Astrocyte of the hippocampus (primary cell): ENCODE measurements around the gene KIAA1549.
A peak's percentile ranks its signal among the peaks of the same experiment; 100 is the strongest.

Experiments used
- DNase-seq: peaks from one replicate; pipeline ENCODE4 v3.0.0; 2011; ENCODE audit warnings: low read depth, low spot score

Gene KIAA1549

DNA sequence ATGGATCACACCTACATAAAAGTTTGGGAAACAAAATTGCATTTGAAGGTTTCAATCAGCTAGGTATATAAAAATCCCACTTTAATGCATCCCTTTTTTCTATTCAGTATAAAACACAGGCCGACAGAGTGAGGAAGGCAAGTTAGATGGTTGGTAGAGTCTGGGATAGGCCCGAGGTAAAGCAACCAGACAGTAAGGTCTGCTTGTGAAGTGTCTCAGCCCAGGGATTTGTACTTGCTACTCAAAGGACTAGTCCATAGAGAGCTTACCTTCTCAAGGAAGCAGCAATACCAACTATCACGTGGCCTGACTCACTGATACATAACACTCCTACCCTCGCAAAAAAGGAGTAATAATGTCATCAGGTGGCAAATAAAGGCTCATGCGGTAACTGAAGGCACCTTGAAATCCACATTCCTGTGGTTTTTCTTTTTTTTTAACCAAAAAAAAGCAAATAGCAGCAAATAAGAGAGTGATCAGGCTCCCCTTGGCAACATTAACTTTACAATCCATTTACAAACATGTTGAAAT lies 127.0 kb downstream of the KIAA1549 start:
- peak; percentile 40 for DNase-seq

GRCh38 chr7:138853448-138853847 lies 127.7 kb downstream of the KIAA1549 start:
- DNase-seq = no peak

DNA sequence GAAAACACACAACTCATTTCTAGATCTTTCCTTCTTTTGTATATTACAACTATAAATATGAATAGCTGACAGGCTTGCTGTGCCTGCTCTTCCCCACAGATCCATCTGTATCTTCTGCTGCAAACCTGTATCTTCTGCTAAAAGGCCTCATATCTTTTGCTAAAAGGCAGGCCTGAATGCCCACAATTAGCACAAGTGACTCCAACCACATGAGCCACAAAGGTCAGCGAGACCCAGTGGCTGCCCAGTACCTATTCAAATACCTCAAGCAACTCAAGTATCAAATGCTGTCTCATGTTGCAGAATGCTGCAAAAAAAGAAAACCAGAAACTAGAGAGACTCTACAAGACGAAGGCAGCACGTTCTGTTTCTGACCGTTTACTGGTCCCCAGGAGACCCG lies 128.7 kb downstream of the KIAA1549 start:
- DNase-seq = no peak

DNA sequence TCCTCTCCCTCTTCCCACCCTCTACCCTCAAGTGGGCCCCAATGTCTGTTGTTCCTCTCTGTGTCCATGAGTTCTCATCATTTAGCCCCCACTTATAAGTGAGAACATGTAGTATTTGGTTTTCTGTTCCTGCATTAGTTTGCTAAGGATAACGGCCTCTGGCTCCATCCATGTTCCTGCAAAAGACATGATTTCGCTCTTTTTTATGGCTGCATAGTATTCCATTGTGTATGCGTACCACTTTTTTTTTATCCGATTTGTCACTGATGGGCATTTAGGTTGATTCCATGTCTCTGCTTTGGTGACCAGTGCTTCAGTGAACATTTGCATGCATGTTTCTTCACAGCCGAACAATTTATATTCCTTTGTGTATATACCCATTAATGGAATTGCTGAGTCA lies 131.5 kb downstream of the KIAA1549 start:
- no peak for DNase-seq

DNA sequence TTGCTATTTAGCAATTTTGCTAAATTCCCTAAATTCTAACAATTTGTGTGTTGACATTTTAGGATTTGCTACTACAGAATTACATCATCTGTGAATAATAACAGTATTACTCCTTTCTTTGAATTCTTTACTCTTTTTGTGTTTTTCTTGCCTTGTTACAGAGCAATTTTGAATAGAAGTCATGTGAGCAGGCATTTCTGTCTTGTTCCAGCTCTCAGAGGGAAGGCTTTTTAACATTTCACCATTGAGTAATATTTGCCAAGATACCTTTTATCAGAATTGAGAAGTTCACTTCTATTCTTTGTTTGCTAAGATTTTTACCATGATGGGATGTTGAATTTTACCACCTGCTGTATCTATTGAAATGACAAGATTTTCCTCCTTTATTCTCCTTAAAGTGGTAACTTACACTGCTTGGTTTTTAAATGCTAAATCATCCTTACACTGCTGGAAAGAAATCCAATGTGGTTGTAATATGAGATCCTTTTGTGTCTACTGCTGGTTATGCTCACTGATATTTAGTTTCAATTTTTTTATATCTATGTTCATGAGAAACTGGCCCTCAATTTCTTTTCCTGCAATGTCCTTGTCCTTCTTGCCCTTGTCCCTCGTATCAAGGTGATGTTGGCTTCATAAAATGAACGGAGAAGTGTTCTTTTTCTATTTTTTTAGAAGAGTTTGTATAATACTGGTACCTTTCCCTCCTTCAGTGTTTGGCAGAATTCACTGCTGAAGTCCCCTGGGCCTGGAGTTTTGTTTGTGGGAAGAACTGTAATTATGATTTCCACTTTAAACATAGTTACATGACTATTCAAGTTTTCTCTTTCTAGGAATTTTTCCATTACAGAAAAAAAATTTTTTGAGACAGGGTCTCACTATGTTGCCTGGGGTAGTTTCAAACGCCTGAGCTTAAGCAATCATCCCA lies 132.9 kb downstream of the KIAA1549 start:
- peak; percentile 39 for DNase-seq

DNA sequence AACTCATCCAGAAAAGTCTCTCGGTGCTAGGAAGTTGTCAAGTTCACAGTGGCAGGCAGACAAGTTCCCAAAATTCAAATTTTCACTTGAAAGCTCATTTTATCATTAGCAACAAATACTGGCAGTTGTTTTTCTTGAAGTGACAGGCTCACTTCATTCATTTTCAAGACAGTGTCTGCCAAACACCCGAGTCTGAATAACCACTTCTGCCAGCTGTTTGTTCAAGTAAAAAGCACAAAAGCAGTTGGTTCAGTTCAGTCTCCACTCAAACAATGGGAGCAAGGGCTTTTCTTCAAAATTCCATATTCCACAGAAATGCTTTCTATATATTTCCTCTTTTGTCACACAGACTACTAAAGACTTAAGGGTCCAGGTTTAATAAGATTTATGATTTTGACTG lies 135.5 kb downstream of the KIAA1549 start:
- no peak for DNase-seq

- DNase-seq = no peak
Measured at GRCh38 chr7:138843632-138844580, 137.3 kb downstream of the KIAA1549 start.

- peak; percentile 87 for DNase-seq
Measured at GRCh38 chr7:138842111-138842510, 139.1 kb downstream of the KIAA1549 start.

- no peak for DNase-seq
Measured at GRCh38 chr7:138838166-138838565, 143.0 kb downstream of the KIAA1549 start.

GRCh38 chr7:138837627-138838026 lies 143.6 kb downstream of the KIAA1549 start:
- no peak for DNase-seq

GRCh38 chr7:138835087-138835486 lies 146.1 kb downstream of the KIAA1549 start:
- no peak for DNase-seq

DNA sequence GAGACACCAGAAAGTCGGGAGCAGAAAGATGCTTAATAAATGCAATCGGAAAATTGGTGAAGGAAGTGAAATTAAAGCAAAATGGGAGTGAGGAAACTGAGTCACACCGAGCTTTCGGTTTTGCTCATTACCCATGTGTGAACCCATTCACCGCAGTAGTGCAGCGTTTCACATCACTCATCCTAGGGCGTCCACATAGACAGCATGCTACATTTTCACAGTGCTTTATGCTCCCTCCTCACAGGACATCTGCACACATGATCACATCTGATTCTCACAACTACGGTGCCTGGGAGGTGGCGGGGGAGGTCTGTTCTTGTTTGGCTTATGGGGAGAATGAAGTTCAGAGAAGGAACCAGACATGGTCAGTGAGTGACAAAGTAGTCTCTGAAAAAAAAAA lies 146.6 kb downstream of the KIAA1549 start:
- DNase-seq = no peak

DNA sequence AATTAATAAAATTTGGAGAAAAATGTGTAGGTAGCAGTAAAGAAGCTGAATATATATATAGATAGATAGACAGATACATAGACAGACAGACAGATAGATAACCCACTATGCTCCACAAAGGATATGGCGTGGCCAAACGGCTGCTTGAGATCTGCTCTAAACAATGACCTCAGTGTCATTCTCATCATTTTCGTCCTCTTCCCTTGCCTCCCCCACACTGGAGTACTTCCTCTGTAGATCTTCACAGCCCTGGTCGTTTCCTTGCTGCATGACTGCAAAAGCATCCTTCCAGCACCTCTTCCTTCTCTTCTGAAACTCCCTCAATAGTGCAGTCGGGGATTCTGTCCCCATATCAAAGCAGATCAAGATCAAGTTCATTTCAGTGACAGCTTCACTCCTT lies 147.6 kb downstream of the KIAA1549 start:
- no peak for DNase-seq

DNA sequence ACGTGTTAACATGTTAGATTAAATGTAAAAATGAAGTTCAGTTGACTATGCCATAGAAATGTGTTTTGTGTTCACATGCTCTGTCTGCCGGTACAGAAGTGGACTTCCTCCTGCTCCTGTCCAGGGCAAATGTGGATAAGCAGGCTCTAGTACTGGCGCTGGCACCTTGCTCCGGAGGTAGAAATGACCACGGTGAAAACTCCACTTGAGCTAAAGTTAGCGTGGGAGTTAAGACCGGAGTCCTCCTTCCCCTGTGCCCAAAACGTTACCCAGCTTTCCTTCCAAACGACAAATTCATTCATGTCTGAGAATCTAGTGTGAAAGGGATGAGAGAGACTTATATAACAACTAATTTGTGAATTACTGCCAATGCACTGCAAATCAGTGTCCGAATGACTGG lies 148.2 kb downstream of the KIAA1549 start:
- DNase-seq = no peak

DNA sequence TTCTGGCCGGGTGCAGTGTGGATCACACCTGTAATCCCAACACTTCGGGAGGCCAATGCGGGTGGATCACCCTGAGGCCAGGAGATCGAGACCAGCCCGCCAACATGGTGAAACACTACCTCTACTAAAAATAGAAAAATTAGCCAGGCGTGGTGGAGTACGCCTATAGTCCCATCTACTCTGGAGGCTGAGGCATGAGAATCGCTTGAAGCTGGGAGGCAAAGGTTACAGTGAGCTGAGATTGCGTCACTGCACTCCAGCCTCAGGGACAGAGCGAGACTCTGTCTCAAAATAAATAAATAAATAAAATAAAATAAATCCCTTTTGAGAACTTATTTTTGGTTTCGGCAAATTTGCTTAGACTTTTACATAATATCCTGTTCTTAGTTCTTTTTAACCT lies 151.9 kb downstream of the KIAA1549 start:
- DNase-seq = no peak

DNA sequence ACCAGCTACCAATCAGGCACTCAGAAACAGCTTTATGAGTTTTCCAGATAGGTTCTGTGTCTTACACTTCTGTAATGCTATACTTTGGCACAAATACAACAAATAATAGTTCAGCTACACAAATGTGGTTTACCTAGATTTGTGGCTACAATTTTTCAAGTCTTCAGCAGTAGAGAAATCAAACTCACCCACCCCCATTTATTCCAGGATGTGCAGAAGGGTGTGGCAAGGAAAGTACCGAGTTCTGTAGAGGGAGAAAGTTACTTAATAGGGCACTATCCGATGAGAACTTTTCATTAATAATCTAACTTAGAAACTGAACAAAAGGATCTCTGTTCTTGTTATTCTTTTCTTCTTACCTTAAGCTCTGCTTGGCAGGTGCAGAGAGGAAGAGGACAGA lies 152.9 kb downstream of the KIAA1549 start:
- DNase-seq = no peak

GRCh38 chr7:138825049-138825721 lies 156.0 kb downstream of the KIAA1549 start:
- DNase-seq = no peak

DNA sequence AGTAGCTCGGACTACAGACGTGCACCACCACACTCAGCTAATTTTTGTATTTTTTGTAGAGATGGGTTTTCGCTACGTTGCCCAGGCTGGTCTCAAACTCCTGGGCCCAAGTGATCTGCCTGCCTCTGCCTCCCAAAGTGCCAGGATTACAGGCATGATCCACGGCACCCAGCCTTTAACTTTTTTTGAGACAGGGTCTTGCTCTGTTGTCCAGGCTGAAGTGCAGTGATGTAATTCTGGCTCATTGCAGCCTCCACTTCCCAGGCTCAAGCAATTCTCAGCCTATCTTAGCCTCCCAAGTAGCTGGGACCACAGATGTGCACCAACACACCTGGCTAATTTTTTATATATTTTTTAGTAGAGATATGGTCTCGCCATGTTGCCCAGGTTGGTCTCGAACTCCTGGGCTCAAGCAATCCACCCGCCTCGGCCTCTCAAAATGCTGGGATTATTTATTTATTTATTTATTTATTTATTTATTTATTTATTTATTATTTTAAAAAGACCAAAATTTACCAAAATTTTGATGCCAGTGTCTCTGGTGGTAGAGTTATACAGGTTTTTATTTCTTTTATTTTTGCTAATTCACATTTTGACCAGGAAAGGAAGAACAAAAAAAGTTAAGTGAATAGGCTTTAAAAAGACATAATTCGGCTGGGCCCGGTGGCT lies 158.2 kb downstream of the KIAA1549 start:
- no peak for DNase-seq

DNA sequence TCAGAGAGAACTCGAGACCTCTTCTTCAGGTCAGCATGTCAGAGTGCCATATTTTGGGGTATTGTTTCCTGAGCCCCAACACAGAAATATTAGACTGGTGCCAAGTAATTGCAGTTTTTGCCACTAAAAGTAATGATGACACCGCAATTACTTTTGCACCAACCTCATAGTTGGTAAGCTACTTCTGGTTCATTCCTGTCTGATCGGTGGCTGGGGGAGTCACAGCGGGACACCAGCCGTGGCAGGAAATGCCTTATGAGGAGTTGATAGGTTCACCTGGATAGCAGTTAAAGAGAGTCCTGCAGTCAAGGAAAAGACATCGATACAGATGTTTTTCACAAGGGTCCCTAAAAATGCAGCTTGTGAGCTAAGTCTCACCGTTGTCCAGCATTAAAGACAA lies 159.3 kb downstream of the KIAA1549 start:
- no peak for DNase-seq

GRCh38 chr7:138819625-138820024 lies 161.6 kb downstream of the KIAA1549 start:
- no peak for DNase-seq

GRCh38 chr7:138816650-138817049 lies 164.5 kb downstream of the KIAA1549 start:
- no peak for DNase-seq
